Endodermal cell (in vitro differentiated cells): Measurements from ENCODE around the gene PRICKLE4. TPM values are rescaled to one million over a fixed set of nuclear protein-coding genes. Genes with fewer than 3 reads are reported as not detected.

ENCODE experiments used
- DNase-seq: peaks from one replicate; pipeline ENCODE4 v3.0.0-alpha.2; 2017
- H3K27ac ChIP-seq: 2 replicates; pipeline ENCODE4 v1.5.1; 2013; ENCODE audit warnings: mild to moderate bottlenecking, low read depth, low read length, moderate library complexity
- H3K27me3 ChIP-seq: 2 replicates; pipeline ENCODE4 v1.6.1; 2013; ENCODE audit warnings: mild to moderate bottlenecking, low read length, moderate library complexity; ENCODE audit not compliant: insufficient read depth, control insufficient read depth, poor library complexity, severe bottlenecking
- H3K36me3 ChIP-seq: 2 replicates; pipeline ENCODE4 v1.7.0; 2013; ENCODE audit warnings: mild to moderate bottlenecking, low read length, moderate library complexity; ENCODE audit not compliant: control insufficient read depth, insufficient read depth
- H3K4me1 ChIP-seq: one replicate; pipeline ENCODE4 v1.7.0; 2013; ENCODE audit warnings: low read length; ENCODE audit not compliant: control insufficient read depth, insufficient read depth
- H3K4me3 ChIP-seq: 2 replicates; pipeline ENCODE4 v1.5.1; 2013; ENCODE audit warnings: mild to moderate bottlenecking, low read length, moderate library complexity
- H3K9ac ChIP-seq: 2 replicates; pipeline ENCODE4 v1.6.1; 2013; ENCODE audit warnings: mild to moderate bottlenecking, low read length, moderate library complexity; ENCODE audit not compliant: poor library complexity, severe bottlenecking; ENCODE audit errors: extremely low read depth
- H3K9me3 ChIP-seq: 2 replicates; pipeline ENCODE4 v1.6.1; 2013; ENCODE audit warnings: mild to moderate bottlenecking, low read length, moderate library complexity; ENCODE audit not compliant: control insufficient read depth
- H3K27ac Mint-ChIP-seq: 2 replicates; pipeline ENCODE4 v1.8.0; 2020; ENCODE audit warnings: mixed read lengths
- H3K27me3 Mint-ChIP-seq: 2 replicates; pipeline ENCODE4 v1.8.0; 2021; ENCODE audit warnings: mild to moderate bottlenecking, mixed read lengths; ENCODE audit not compliant: insufficient read depth
- H3K36me3 Mint-ChIP-seq: 2 replicates; pipeline ENCODE4 v1.8.0; 2020; ENCODE audit warnings: low read depth, mixed read lengths
- H3K4me1 Mint-ChIP-seq: 2 replicates; pipeline ENCODE4 v1.8.0; 2020; ENCODE audit warnings: mixed read lengths
- H3K4me3 Mint-ChIP-seq: 2 replicates; pipeline ENCODE4 v1.8.0; 2020; ENCODE audit warnings: mild to moderate bottlenecking, moderate library complexity, mixed read lengths
- H3K9me3 Mint-ChIP-seq: 2 replicates; pipeline ENCODE4 v1.8.0; 2020; ENCODE audit warnings: mild to moderate bottlenecking, mixed read lengths
- WGBS, 2 experiments: methylation state at CpG; one replicate each; pipeline versions ENCODE4 v1.1.5 to v1.1.7; 2013; ENCODE audit warnings: missing lambda C conversion rate in 2 of 2, mixed read lengths in 1 of 2; ENCODE audit not compliant: insufficient coverage in 1 of 2, insufficient read length in 1 of 2; 5-methylcytosine and 5-hydroxymethylcytosine counted together
- total RNA-seq, 2 donors: library from RNA; stranded (reverse); fragmentation: NEBNext Ultra II Directional in 1 of 2; extraction: Animal tissue kit (Norgen Biotek cat#: 25700) in 1 of 2; gene quantifications; 2 replicates in 1 of 2; 3 replicates in 1 of 2; pipeline ENCODE4 v1.2.1, GENCODE V29; 2021
- TF ChIP-seq, protein P1 (sequence below): fragments of 200-600 bp; sonication (generic); conservative IDR thresholded peaks from 2 replicates; pipeline ENCODE4 v1.5.0; 2021; ENCODE audit warnings: antibody characterized with exemption, mild to moderate bottlenecking

The PRICKLE4 gene
- total RNA-seq, 2 donors from 2014 or later = 2.6 to 3.6 TPM

DNA sequence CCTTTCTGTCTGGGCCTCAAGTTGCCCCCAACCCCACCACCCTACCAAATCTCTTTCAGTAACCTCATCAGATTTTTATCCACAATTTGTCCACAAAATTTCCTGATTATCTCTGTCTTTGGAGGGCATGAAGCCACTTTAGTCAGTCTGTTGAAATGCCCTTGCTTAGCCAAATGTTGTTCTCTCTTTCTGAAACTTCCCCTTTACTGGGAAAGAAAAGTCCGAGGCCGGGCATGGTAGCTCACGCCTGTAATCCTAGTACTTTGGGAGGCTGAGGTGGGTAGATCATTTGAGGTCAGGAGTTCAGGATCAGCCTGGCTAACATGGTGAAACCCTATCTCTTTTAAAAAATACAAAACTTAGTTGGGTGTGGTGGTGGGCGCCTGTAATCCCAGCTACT is 40.7 kb downstream of the PRICKLE4 start:
- no peaks in the 10 kb centered on the region for H3K4me1 ChIP-seq
- H3K27me3 ChIP-seq = no peaks in the 10 kb centered on the region
- no peaks in the 10 kb centered on the region for H3K9me3 ChIP-seq
- H3K4me1 Mint-ChIP-seq = peaks cover 5% of the 10 kb centered on the region
- H3K9me3 Mint-ChIP-seq = no peaks in the 10 kb centered on the region
- H3K9ac ChIP-seq = no peak overlapping the region
- H3K27ac ChIP-seq = no peak overlapping the region
- TF ChIP-seq, protein P1, sequence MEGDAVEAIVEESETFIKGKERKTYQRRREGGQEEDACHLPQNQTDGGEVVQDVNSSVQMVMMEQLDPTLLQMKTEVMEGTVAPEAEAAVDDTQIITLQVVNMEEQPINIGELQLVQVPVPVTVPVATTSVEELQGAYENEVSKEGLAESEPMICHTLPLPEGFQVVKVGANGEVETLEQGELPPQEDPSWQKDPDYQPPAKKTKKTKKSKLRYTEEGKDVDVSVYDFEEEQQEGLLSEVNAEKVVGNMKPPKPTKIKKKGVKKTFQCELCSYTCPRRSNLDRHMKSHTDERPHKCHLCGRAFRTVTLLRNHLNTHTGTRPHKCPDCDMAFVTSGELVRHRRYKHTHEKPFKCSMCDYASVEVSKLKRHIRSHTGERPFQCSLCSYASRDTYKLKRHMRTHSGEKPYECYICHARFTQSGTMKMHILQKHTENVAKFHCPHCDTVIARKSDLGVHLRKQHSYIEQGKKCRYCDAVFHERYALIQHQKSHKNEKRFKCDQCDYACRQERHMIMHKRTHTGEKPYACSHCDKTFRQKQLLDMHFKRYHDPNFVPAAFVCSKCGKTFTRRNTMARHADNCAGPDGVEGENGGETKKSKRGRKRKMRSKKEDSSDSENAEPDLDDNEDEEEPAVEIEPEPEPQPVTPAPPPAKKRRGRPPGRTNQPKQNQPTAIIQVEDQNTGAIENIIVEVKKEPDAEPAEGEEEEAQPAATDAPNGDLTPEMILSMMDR = no peak
- no peaks in the 10 kb centered on the region for H3K36me3 ChIP-seq
- H3K36me3 Mint-ChIP-seq = no peaks in the 10 kb centered on the region
- 74 to 91% methylated on average over 3 to 4 of the region's 4 CpGs for WGBS, 2 experiments
- DNase-seq = no peak
- no peak overlapping the region for H3K27ac Mint-ChIP-seq
- no peak overlapping the region for H3K4me3 ChIP-seq
- H3K4me3 Mint-ChIP-seq = no peak overlapping the region
- no peaks in the 10 kb centered on the region for H3K27me3 Mint-ChIP-seq

DNA sequence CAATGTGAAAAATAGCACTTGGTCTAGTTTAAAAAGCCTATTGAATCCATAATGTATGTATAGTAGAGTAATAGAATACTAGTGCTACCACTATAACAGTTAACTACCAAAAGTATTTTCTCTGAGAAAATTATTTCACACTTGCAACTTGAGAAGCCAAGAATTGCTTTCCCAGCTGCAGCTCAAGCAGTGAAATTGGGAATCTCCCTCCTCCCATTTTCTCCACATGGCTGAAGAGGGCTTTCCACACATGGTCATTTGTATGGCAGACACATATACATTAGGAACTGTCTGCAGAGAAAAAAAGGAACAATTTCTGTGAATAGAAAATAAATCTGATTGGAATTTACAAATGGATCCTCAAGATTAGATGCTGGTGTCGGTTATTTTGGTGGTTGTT is 41.4 kb downstream of the PRICKLE4 start:
- Mint-ChIP-seq H3K36me3 (no peaks in the 10 kb centered on the region), H3K27me3 (no peaks in the 10 kb centered on the region), H3K4me3 (no peak overlapping the region), H3K27ac (no peak overlapping the region), H3K9me3 (no peaks in the 10 kb centered on the region), H3K4me1 (peaks cover 5% of the 10 kb centered on the region)
- no peaks in the 10 kb centered on the region for H3K27me3 ChIP-seq
- no peaks in the 10 kb centered on the region for H3K36me3 ChIP-seq
- no peaks in the 10 kb centered on the region for H3K9me3 ChIP-seq
- H3K4me3 ChIP-seq = no peak overlapping the region
- WGBS, 2 experiments = 91 to 100% methylated on average over 1 of the region's 1 CpG
- TF ChIP-seq, protein P1 = no peak
- H3K27ac ChIP-seq = no peak overlapping the region
- DNase-seq = no peak
- no peak overlapping the region for H3K9ac ChIP-seq
- no peaks in the 10 kb centered on the region for H3K4me1 ChIP-seq

DNA sequence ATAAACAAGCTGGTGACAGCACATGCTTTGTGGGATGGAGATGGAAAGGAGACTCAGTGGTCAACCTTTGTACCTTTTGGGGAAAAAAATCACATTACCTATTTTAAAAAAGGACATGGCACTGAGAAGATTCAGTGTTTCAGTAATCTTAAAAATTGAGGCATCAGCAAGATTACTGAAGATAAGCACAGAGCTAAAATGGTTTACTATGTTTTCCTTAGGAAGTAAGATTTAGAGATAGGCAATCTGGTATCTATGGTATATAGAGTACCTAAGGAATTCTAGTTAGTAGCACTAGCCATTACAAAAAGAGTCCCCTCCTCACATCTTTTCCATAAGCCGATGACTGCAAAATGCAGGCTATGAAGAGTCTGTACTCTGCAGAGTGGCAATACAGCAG is 42.6 kb downstream of the PRICKLE4 start:
- Histone ChIP-seq H3K4me3 (no peak overlapping the region), H3K36me3 (no peaks in the 10 kb centered on the region), H3K27me3 (no peaks in the 10 kb centered on the region), H3K27ac (no peak overlapping the region), H3K9ac (no peak overlapping the region), H3K4me1 (no peaks in the 10 kb centered on the region), H3K9me3 (no peaks in the 10 kb centered on the region)
- no peak for DNase-seq
- no peak overlapping the region for H3K27ac Mint-ChIP-seq
- no peaks in the 10 kb centered on the region for H3K27me3 Mint-ChIP-seq
- H3K4me3 Mint-ChIP-seq = no peak overlapping the region
- H3K9me3 Mint-ChIP-seq = no peaks in the 10 kb centered on the region
- peaks cover 4% of the 10 kb centered on the region for H3K4me1 Mint-ChIP-seq
- no peaks in the 10 kb centered on the region for H3K36me3 Mint-ChIP-seq
- TF ChIP-seq, protein P1 = no peak
- WGBS, 2 experiments = 89 to 97% methylated on average over 1 of the region's 1 CpG
